ENCODE measurements around the gene LMO1. TPM values are rescaled to one million over a fixed set of nuclear protein-coding genes. Genes with fewer than 3 reads are reported as not detected.

The LMO1 gene
- total RNA-seq, 2 donors from 2014 or later = not detected

DNA sequence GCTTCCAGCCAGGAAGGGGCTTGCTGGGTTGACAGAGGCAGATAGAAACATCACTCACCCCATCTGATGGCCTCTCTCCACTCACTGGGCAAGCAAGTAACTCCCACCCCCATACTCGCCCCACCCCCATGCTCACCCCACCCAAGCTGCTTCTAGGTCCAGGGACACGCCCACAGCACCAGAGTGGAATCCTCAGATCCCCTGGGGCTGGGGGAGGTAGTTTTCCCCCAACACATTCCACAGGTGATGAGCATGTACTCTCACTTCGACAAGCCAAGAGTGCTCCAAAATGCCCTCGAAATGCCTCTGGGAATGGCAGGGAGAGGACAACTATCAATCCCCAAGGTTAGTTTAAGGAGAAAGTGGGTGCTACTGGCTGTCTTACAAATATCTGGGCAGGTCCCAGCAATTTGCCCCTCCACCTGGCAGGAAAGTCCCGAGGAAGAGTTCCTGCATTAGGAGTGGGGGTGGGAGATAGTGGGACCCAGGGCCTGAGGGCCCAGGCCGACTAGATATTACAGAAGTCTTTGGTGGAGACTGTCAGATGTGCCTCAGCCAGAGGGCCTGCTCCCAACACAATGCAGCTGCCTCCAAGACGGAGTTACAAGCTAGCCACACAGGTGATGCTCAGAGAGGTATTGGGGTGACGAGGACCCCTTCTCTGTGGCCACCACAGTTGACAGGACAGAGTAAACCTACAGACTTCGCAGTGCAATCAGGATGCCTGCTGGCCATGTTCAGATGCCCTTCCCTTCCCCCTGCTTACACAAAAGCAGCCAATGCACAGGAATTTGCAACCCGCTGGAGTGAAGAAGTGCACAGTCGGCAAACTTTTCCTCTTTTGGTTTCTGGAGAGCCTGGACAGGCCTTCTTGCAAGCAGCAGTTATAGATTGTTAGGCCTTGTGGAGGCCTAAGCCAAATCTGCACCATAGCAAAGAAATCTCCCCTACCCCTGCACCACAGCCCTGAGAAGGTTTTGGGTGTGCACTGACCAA, 2.9 kb upstream of the LMO1 start:
- no peak for DNase-seq (ENCODE audit: low spot score)
- Histone ChIP-seq H3K4me3 (no peak overlapping the region), H3K36me3 (no peaks in the 10 kb centered on the region), H3K4me1 (replicated peaks) (no peaks in the 10 kb centered on the region), H3K27me3 (replicated peaks; ENCODE audit: insufficient read depth) (peaks cover 7% of the 10 kb centered on the region), H3K9me3 (no peaks in the 10 kb centered on the region), H3K27ac (no peak overlapping the region)
- no peak for TF ChIP-seq POLR2AphosphoS5 (IDR thresholded peaks at IDR 0.05)
- TF ChIP-seq POLR2A (IDR thresholded peaks at IDR 0.05) = no peak
- TF ChIP-seq, protein P1, sequence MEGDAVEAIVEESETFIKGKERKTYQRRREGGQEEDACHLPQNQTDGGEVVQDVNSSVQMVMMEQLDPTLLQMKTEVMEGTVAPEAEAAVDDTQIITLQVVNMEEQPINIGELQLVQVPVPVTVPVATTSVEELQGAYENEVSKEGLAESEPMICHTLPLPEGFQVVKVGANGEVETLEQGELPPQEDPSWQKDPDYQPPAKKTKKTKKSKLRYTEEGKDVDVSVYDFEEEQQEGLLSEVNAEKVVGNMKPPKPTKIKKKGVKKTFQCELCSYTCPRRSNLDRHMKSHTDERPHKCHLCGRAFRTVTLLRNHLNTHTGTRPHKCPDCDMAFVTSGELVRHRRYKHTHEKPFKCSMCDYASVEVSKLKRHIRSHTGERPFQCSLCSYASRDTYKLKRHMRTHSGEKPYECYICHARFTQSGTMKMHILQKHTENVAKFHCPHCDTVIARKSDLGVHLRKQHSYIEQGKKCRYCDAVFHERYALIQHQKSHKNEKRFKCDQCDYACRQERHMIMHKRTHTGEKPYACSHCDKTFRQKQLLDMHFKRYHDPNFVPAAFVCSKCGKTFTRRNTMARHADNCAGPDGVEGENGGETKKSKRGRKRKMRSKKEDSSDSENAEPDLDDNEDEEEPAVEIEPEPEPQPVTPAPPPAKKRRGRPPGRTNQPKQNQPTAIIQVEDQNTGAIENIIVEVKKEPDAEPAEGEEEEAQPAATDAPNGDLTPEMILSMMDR (IDR thresholded peaks at IDR 0.05) = no peak
- intact Hi-C loops (cut with DNase I) = no loop called here
- WGBS = 92% methylated on average over 11 of the region's 11 CpGs

DNA sequence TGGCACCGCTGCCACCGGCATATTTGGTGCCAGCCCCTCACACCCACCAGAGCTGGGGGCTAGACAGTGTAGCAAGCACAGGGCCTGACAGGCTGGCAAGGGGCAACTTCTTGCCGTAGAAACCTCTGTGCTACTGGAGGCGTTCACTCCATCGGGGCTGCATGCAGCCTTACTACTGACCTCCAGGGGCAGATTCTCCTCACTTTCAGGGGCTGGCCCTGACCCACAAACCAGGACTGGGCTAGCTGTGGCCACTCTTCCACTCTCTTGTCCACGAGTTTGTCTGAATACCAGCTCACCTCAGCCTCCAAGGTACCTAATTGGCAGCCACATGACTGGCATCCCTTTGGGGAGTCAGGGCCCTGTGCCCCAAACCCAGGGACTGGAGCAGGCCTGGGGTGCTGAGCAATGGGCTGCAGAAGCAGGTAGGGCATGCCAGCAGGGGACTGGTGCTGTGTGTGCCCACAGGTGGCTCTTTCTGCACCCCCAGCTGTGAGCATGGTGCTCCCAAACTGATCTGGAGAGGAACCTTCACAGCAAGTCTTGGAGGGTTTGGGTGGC, 2.1 kb upstream of the LMO1 start:
- H3K27me3 ChIP-seq (replicated peaks; ENCODE audit: insufficient read depth) = peaks cover 4% of the 10 kb centered on the region

DNA sequence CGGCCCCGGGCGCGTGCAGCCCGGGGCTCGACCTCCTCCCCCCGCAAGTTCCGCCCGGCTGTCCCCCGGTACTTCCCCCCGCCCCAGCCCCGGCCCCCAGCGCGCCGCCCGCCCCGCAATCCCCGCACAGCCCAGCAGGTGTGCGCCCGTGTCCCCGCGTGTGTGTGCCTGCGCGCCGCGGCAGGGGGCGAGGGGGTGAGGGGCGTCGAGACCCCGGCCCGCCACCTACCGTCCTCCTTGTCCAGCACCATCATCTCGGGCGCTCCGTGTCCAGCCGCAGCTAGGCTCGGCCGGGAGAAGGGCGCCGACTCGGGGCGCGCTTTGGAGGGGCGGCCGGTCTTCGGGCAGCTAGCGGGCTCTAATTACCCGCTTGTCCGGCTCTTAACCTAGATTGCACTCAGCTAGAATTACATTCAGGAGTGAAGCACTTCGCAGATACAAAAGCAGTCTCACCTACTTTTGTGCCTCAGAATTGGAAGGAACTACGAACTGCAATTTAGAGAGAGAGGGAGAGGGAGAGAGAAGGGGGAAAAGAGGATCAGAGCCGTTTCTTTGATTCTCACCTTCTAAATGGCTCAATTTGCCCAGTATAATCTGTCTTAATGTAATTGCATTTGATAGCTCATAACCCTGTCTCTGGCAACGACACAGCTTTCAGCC, 439 bp downstream of the LMO1 start:
- peaks cover 3% of the 10 kb centered on the region for H3K27me3 ChIP-seq (replicated peaks; ENCODE audit: insufficient read depth)
- TF ChIP-seq POLR2AphosphoS5 (IDR thresholded peaks at IDR 0.05) (no peak), POLR2A (IDR thresholded peaks at IDR 0.05) (no peak)
- TF ChIP-seq, protein P1 (IDR thresholded peaks at IDR 0.05) = no peak
- intact Hi-C loops (cut with DNase I) = no loop called here
- H3K9me3 ChIP-seq = no peaks in the 10 kb centered on the region
- no peaks in the 10 kb centered on the region for H3K36me3 ChIP-seq
- H3K27ac ChIP-seq = no peak overlapping the region
- H3K4me3 ChIP-seq = peak overlapping the region; percentile 30 to 45
- WGBS = 1% methylated on average over 25 of the region's 53 CpGs
- H3K4me1 ChIP-seq (replicated peaks) = no peaks in the 10 kb centered on the region
- DNase-seq (ENCODE audit: low spot score) = no peak

More for the DNA sequence above, 2.1 kb upstream of the LMO1 start:
- H3K4me1 ChIP-seq (replicated peaks) = no peaks in the 10 kb centered on the region
- no peaks in the 10 kb centered on the region for H3K36me3 ChIP-seq
- no peaks in the 10 kb centered on the region for H3K9me3 ChIP-seq
- TF ChIP-seq POLR2AphosphoS5 (IDR thresholded peaks at IDR 0.05) (no peak), POLR2A (IDR thresholded peaks at IDR 0.05) (no peak)
- TF ChIP-seq, protein P1 (IDR thresholded peaks at IDR 0.05) = no peak
- intact Hi-C loops (cut with DNase I) = loop anchor here (2.0 kb wide), 1 partner anchor 41 kb away; no protein-coding TSS in a partner anchor
- no peak overlapping the region for H3K4me3 ChIP-seq
- WGBS = 71% methylated on average over 6 of the region's 6 CpGs
- DNase-seq (ENCODE audit: low spot score) = no peak
- H3K27ac ChIP-seq = no peak overlapping the region

DNA sequence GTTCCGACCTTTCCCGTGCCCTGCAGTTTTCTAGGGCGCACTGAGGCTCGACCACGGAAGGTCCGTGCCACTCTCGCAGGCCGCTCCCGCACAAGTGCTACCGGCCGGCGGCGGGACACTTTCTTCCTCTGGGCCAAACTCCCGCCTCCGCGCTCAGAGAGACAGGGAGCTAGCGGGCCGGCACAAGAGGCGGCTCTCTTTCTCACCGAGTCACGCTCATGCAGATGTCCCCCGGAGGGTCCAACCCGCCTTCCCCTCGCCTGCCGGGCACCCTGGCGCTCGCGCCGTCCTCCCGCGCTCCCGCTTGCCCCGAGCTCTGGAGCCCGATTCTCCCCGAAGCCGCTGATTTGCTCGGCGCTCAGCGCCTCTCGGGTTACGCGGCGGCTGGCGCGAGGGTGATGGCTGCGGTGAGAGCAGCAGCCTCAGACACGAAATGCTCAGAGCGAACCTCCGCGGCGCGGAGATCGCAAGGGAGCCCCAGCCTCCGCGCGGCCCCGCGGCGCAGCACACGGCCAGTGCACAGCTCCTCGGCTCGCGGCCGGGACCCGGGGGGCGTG, 1.0 kb downstream of the LMO1 start:
- peak overlapping the region; percentile 30 to 45 for H3K4me3 ChIP-seq
- H3K36me3 ChIP-seq = no peaks in the 10 kb centered on the region
- intact Hi-C loops (cut with DNase I) = no loop called here
- no peaks in the 10 kb centered on the region for H3K9me3 ChIP-seq
- H3K27ac ChIP-seq = no peak overlapping the region
- 2% methylated on average over 46 of the region's 66 CpGs for WGBS
- no peak for TF ChIP-seq POLR2A (IDR thresholded peaks at IDR 0.05)
- TF ChIP-seq, protein P1 (IDR thresholded peaks at IDR 0.05) = no peak
- no peak for TF ChIP-seq POLR2AphosphoS5 (IDR thresholded peaks at IDR 0.05)
- H3K27me3 ChIP-seq (replicated peaks; ENCODE audit: insufficient read depth) = no peaks in the 10 kb centered on the region
- no peaks in the 10 kb centered on the region for H3K4me1 ChIP-seq (replicated peaks)
- DNase-seq (ENCODE audit: low spot score) = peak; percentile 14

Data from prostate gland (tissue), 2 donors.